ENCODE data around the gene HAGHL.

Gene HAGHL

GRCh38 chr16:700684-701584 lies 26.0 kb upstream of the HAGHL start:
- Histone ChIP-seq H3K9me3 (ENCODE audit: control insufficient read depth in 1 of 2, low read length in 2 of 2) (no peaks in the 10 kb centered on the region), H3K27me3 (ENCODE audit: control insufficient read depth in 1 of 2, insufficient read depth in 2 of 2, low read length in 2 of 2) (peaks cover 51 to 58% of the 10 kb centered on the region in 2 donors), H3K36me3 (ENCODE audit: control insufficient read depth in 1 of 2, insufficient read depth in 2 of 2, low read length in 2 of 2) (no peaks in the 10 kb centered on the region), H3K9ac (ENCODE audit: low read depth in 1 of 2, low read length in 2 of 2) (no peak overlapping the region), H3K27ac (ENCODE audit: low read depth, low read length) (no peak overlapping the region), H3K4me1 (ENCODE audit: control insufficient read depth in 1 of 2, insufficient read depth in 2 of 2, low read length in 2 of 2) (peaks cover 4 to 5% of the 10 kb centered on the region in 2 donors), H3K4me3 (ENCODE audit: low read depth in 1 of 2, low read length in 2 of 2) (no peak overlapping the region)

- Histone ChIP-seq H3K4me3 (ENCODE audit: low read depth in 1 of 2, low read length in 2 of 2) (no peak overlapping the region), H3K27ac (ENCODE audit: low read depth, low read length) (no peak overlapping the region), H3K4me1 (ENCODE audit: control insufficient read depth in 1 of 2, insufficient read depth in 2 of 2, low read length in 2 of 2) (no peaks in the 10 kb centered on the region), H3K27me3 (ENCODE audit: control insufficient read depth in 1 of 2, insufficient read depth in 2 of 2, low read length in 2 of 2) (peaks cover 64 to 71% of the 10 kb centered on the region in 2 donors), H3K36me3 (ENCODE audit: control insufficient read depth in 1 of 2, insufficient read depth in 2 of 2, low read length in 2 of 2) (no peaks in the 10 kb centered on the region), H3K9me3 (ENCODE audit: control insufficient read depth in 1 of 2, low read length in 2 of 2) (no peaks in the 10 kb centered on the region), H3K9ac (ENCODE audit: low read depth in 1 of 2, low read length in 2 of 2) (no peak overlapping the region)
Observed at GRCh38 chr16:702341-702740, 24.6 kb upstream of the HAGHL start.

GRCh38 chr16:703406-703805 lies 23.5 kb upstream of the HAGHL start:
- no peak overlapping the region for H3K9ac ChIP-seq (ENCODE audit: low read depth in 1 of 2, low read length in 2 of 2)
- peaks cover 73 to 81% of the 10 kb centered on the region in 2 donors for H3K27me3 ChIP-seq (ENCODE audit: control insufficient read depth in 1 of 2, insufficient read depth in 2 of 2, low read length in 2 of 2)
- no peak overlapping the region for H3K4me3 ChIP-seq (ENCODE audit: low read depth in 1 of 2, low read length in 2 of 2)

GRCh38 chr16:704047-704446 lies 22.9 kb upstream of the HAGHL start:
- no peak overlapping the region for H3K9ac ChIP-seq (ENCODE audit: low read depth in 1 of 2, low read length in 2 of 2)
- no peaks in the 10 kb centered on the region for H3K9me3 ChIP-seq (ENCODE audit: control insufficient read depth in 1 of 2, low read length in 2 of 2)
- H3K27me3 ChIP-seq (ENCODE audit: control insufficient read depth in 1 of 2, insufficient read depth in 2 of 2, low read length in 2 of 2): peaks cover 78 to 85% of the 10 kb centered on the region in 2 donors
- no peak overlapping the region for H3K4me3 ChIP-seq (ENCODE audit: low read depth in 1 of 2, low read length in 2 of 2)
- no peaks in the 10 kb centered on the region for H3K36me3 ChIP-seq (ENCODE audit: control insufficient read depth in 1 of 2, insufficient read depth in 2 of 2, low read length in 2 of 2)
- H3K27ac ChIP-seq (ENCODE audit: low read depth, low read length): no peak overlapping the region
- H3K4me1 ChIP-seq (ENCODE audit: control insufficient read depth in 1 of 2, insufficient read depth in 2 of 2, low read length in 2 of 2): no peaks in the 10 kb centered on the region

More at GRCh38 chr16:703406-703805, 23.5 kb upstream of the HAGHL start:
- H3K36me3 ChIP-seq (ENCODE audit: control insufficient read depth in 1 of 2, insufficient read depth in 2 of 2, low read length in 2 of 2): no peaks in the 10 kb centered on the region
- no peaks in the 10 kb centered on the region for H3K4me1 ChIP-seq (ENCODE audit: control insufficient read depth in 1 of 2, insufficient read depth in 2 of 2, low read length in 2 of 2)
- H3K27ac ChIP-seq (ENCODE audit: low read depth, low read length): no peak overlapping the region
- H3K9me3 ChIP-seq (ENCODE audit: control insufficient read depth in 1 of 2, low read length in 2 of 2): no peaks in the 10 kb centered on the region

- H3K4me3 ChIP-seq (ENCODE audit: low read depth in 1 of 2, low read length in 2 of 2): no peak overlapping the region
- no peaks in the 10 kb centered on the region for H3K9me3 ChIP-seq (ENCODE audit: control insufficient read depth in 1 of 2, low read length in 2 of 2)
- H3K27me3 ChIP-seq (ENCODE audit: control insufficient read depth in 1 of 2, insufficient read depth in 2 of 2, low read length in 2 of 2): peaks cover 79 to 87% of the 10 kb centered on the region in 2 donors
- no peaks in the 10 kb centered on the region for H3K4me1 ChIP-seq (ENCODE audit: control insufficient read depth in 1 of 2, insufficient read depth in 2 of 2, low read length in 2 of 2)
- no peak overlapping the region for H3K27ac ChIP-seq (ENCODE audit: low read depth, low read length)
- no peak overlapping the region for H3K9ac ChIP-seq (ENCODE audit: low read depth in 1 of 2, low read length in 2 of 2)
- no peaks in the 10 kb centered on the region for H3K36me3 ChIP-seq (ENCODE audit: control insufficient read depth in 1 of 2, insufficient read depth in 2 of 2, low read length in 2 of 2)
Observed at GRCh38 chr16:704552-705380, 22.1 kb upstream of the HAGHL start.

- Histone ChIP-seq H3K4me1 (ENCODE audit: control insufficient read depth in 1 of 2, insufficient read depth in 2 of 2, low read length in 2 of 2) (no peaks in the 10 kb centered on the region), H3K27ac (ENCODE audit: low read depth, low read length) (no peak within 1 kb of the TSS), H3K27me3 (ENCODE audit: control insufficient read depth in 1 of 2, insufficient read depth in 2 of 2, low read length in 2 of 2) (peaks cover 80 to 88% of the 10 kb centered on the region in 2 donors), H3K36me3 (ENCODE audit: control insufficient read depth in 1 of 2, insufficient read depth in 2 of 2, low read length in 2 of 2) (no peaks in the 10 kb centered on the region), H3K4me3 (ENCODE audit: low read depth in 1 of 2, low read length in 2 of 2) (no peak within 1 kb of the TSS), H3K9ac (ENCODE audit: low read depth in 1 of 2, low read length in 2 of 2) (no peak within 1 kb of the TSS), H3K9me3 (ENCODE audit: control insufficient read depth in 1 of 2, low read length in 2 of 2) (no peaks in the 10 kb centered on the region)
Observed at GRCh38 chr16:705431-706188, 21.3 kb upstream of the HAGHL start, which contains the start of gene FBXL16. TSS of gene FBXL16 (minus strand) at chr16:705801. CDS start at chr16:697405, 8,396 bp downstream.

GRCh38 chr16:706189-707061 lies 20.5 kb upstream of the HAGHL start:
- Histone ChIP-seq H3K27me3 (ENCODE audit: control insufficient read depth in 1 of 2, insufficient read depth in 2 of 2, low read length in 2 of 2) (peaks cover 84 to 87% of the 10 kb centered on the region in 2 donors), H3K9ac (ENCODE audit: low read depth in 1 of 2, low read length in 2 of 2) (no peak overlapping the region), H3K4me3 (ENCODE audit: low read depth in 1 of 2, low read length in 2 of 2) (no peak overlapping the region)

GRCh38 chr16:707062-707538 lies 19.8 kb upstream of the HAGHL start:
- Histone ChIP-seq H3K9me3 (ENCODE audit: control insufficient read depth in 1 of 2, low read length in 2 of 2) (no peaks in the 10 kb centered on the region), H3K4me3 (ENCODE audit: low read depth in 1 of 2, low read length in 2 of 2) (no peak overlapping the region), H3K27ac (ENCODE audit: low read depth, low read length) (no peak overlapping the region), H3K4me1 (ENCODE audit: control insufficient read depth in 1 of 2, insufficient read depth in 2 of 2, low read length in 2 of 2) (no peaks in the 10 kb centered on the region), H3K27me3 (ENCODE audit: control insufficient read depth in 1 of 2, insufficient read depth in 2 of 2, low read length in 2 of 2) (peaks cover 81% of the 10 kb centered on the region in 2 donors), H3K36me3 (ENCODE audit: control insufficient read depth in 1 of 2, insufficient read depth in 2 of 2, low read length in 2 of 2) (no peaks in the 10 kb centered on the region), H3K9ac (ENCODE audit: low read depth in 1 of 2, low read length in 2 of 2) (no peak overlapping the region)

More at GRCh38 chr16:706189-707061, 20.5 kb upstream of the HAGHL start:
- Histone ChIP-seq H3K4me1 (ENCODE audit: control insufficient read depth in 1 of 2, insufficient read depth in 2 of 2, low read length in 2 of 2) (no peaks in the 10 kb centered on the region), H3K27ac (ENCODE audit: low read depth, low read length) (no peak overlapping the region), H3K36me3 (ENCODE audit: control insufficient read depth in 1 of 2, insufficient read depth in 2 of 2, low read length in 2 of 2) (no peaks in the 10 kb centered on the region), H3K9me3 (ENCODE audit: control insufficient read depth in 1 of 2, low read length in 2 of 2) (no peaks in the 10 kb centered on the region)

GRCh38 chr16:708019-708418 lies 18.9 kb upstream of the HAGHL start:
- H3K9ac ChIP-seq (ENCODE audit: low read depth in 1 of 2, low read length in 2 of 2): no peak overlapping the region
- H3K36me3 ChIP-seq (ENCODE audit: control insufficient read depth in 1 of 2, insufficient read depth in 2 of 2, low read length in 2 of 2): no peaks in the 10 kb centered on the region
- no peaks in the 10 kb centered on the region for H3K4me1 ChIP-seq (ENCODE audit: control insufficient read depth in 1 of 2, insufficient read depth in 2 of 2, low read length in 2 of 2)
- H3K9me3 ChIP-seq (ENCODE audit: control insufficient read depth in 1 of 2, low read length in 2 of 2): no peaks in the 10 kb centered on the region
- no peak overlapping the region for H3K4me3 ChIP-seq (ENCODE audit: low read depth in 1 of 2, low read length in 2 of 2)
- no peak overlapping the region for H3K27ac ChIP-seq (ENCODE audit: low read depth, low read length)
- peaks cover 71 to 72% of the 10 kb centered on the region in 2 donors for H3K27me3 ChIP-seq (ENCODE audit: control insufficient read depth in 1 of 2, insufficient read depth in 2 of 2, low read length in 2 of 2)

Measured in duodenal mucosa (tissue), 2 donors.